ENCODE results near the gene MVP. TPM values are rescaled to one million over a fixed set of nuclear protein-coding genes. Genes with fewer than 3 reads are reported as not detected.

Gene MVP
- total RNA-seq, 1 donor from 2014 or later: 238 TPM

Other genes starting within 250 kb of the MVP start
- gene SPN, start 157.2 kb upstream of the MVP start, total RNA-seq: not detected in 2 replicates
- 6.0 and 14.9 TPM in 2 replicates for gene QPRT, start 141.3 kb upstream of the MVP start, total RNA-seq
- gene C16orf54, start 74.5 kb upstream of the MVP start, total RNA-seq: not detected in 2 replicates
- not detected in 2 replicates for gene ZG16, start 42.2 kb upstream of the MVP start, total RNA-seq
- 15.5 and 31.6 TPM in 2 replicates for gene KIF22, start 29.7 kb upstream of the MVP start, total RNA-seq
- gene MAZ, start 13.9 kb upstream of the MVP start, total RNA-seq: 98.2 and 145 TPM in 2 replicates
- gene PRRT2, start 8.3 kb upstream of the MVP start, total RNA-seq: 0.41 and 0.44 TPM in 2 replicates
- 12.8 and 33.7 TPM in 2 replicates for gene PAGR1, start 4.3 kb upstream of the MVP start, total RNA-seq
- 90.4 and 91.4 TPM in 2 replicates for gene CDIPT, start 42.8 kb downstream of the MVP start, total RNA-seq
- gene SEZ6L2, start 79.1 kb downstream of the MVP start, total RNA-seq: 6.9 and 9.8 TPM in 2 replicates
- 1.3 and 4.4 TPM in 2 replicates for gene ASPHD1, start 80.0 kb downstream of the MVP start, total RNA-seq
- 23.7 and 36.2 TPM in 2 replicates for gene KCTD13, start 105.8 kb downstream of the MVP start, total RNA-seq
- gene TMEM219, start 141.6 kb downstream of the MVP start, total RNA-seq: 151 and 167 TPM in 2 replicates
- 97.8 and 130 TPM in 2 replicates for gene TAOK2, start 153.4 kb downstream of the MVP start, total RNA-seq
- gene HIRIP3, start 175.2 kb downstream of the MVP start, total RNA-seq: 7.7 and 9.6 TPM in 2 replicates
- 55.1 and 77.5 TPM in 2 replicates for gene INO80E, start 175.8 kb downstream of the MVP start, total RNA-seq
- gene DOC2A, start 190.6 kb downstream of the MVP start, total RNA-seq: 0.06 and 0.10 TPM in 2 replicates
- gene C16orf92, start 202.7 kb downstream of the MVP start, total RNA-seq: not detected in 2 replicates
- gene TLCD3B, start 210.8 kb downstream of the MVP start, total RNA-seq: 0.82 TPM in 1 of 2 replicates, not detected in the other
- gene ALDOA, start 245.3 kb downstream of the MVP start, total RNA-seq: 1,069 and 1,121 TPM in 2 replicates